Loucy (cell line): Measurements from ENCODE around the gene MELK.

Experiments
- H2AFZ ChIP-seq: fragments of 200-600 bp; sonication (generic); 2 replicates; pipeline ENCODE4 v1.6.0; 2016; ENCODE audit warnings: antibody characterized with exemption, mild to moderate bottlenecking, low read length, moderate library complexity
- H3F3A ChIP-seq: fragments of 200-600 bp; 2 replicates; pipeline ENCODE4 v1.6.0; 2016; ENCODE audit warnings: antibody characterized with exemption, low read depth, mild to moderate bottlenecking
- H3K27me3 ChIP-seq: fragments of 200-600 bp; sonication (generic); 2 replicates; pipeline ENCODE4 v1.6.1; 2014; ENCODE audit warnings: low read length, mild to moderate bottlenecking; ENCODE audit not compliant: insufficient read depth, poor library complexity, severe bottlenecking
- H3K36me3 ChIP-seq: fragments of 200-600 bp; sonication (generic); 2 replicates; pipeline ENCODE4 v1.6.1; 2016; ENCODE audit warnings: low read length; ENCODE audit not compliant: insufficient read depth
- H3K4me1 ChIP-seq: fragments of 200-600 bp; sonication (generic); 2 replicates; pipeline ENCODE4 v1.5.1; 2014; ENCODE audit warnings: low read length, mild to moderate bottlenecking; ENCODE audit not compliant: insufficient read depth, poor library complexity, severe bottlenecking
- H3K4me2 ChIP-seq: fragments of 200-600 bp; sonication (generic); 2 replicates; pipeline ENCODE4 v1.6.0; 2014; ENCODE audit warnings: antibody characterized with exemption, low read length, low read depth, mild to moderate bottlenecking; ENCODE audit not compliant: poor library complexity, severe bottlenecking
- H3K4me3 ChIP-seq: fragments of 200-600 bp; sonication (generic); 2 replicates; pipeline ENCODE4 v1.5.1; 2014; ENCODE audit warnings: low read length, mild to moderate bottlenecking, mixed read lengths; ENCODE audit not compliant: poor library complexity, severe bottlenecking
- H3K79me2 ChIP-seq: fragments of 200-600 bp; sonication (generic); 2 replicates; pipeline ENCODE4 v1.6.1; 2014; ENCODE audit warnings: low read length; ENCODE audit not compliant: insufficient read depth
- H3K9ac ChIP-seq: fragments of 200-600 bp; sonication (generic); 2 replicates; pipeline ENCODE4 v1.6.0; 2014; ENCODE audit warnings: mild to moderate bottlenecking, low read depth, low read length, moderate library complexity; ENCODE audit not compliant: poor library complexity, severe bottlenecking
- H3K9me2 ChIP-seq: fragments of 200-600 bp; sonication (generic); replicated peaks from 2 replicates; pipeline ENCODE4 v1.6.1; 2016; ENCODE audit warnings: low read depth, low read length, mixed read lengths
- H3K9me3 ChIP-seq: fragments of 200-600 bp; sonication (generic); 2 replicates; pipeline ENCODE4 v1.6.1; 2014; ENCODE audit warnings: mild to moderate bottlenecking, antibody characterized with exemption, low read length, low read depth; ENCODE audit not compliant: insufficient read depth
- H4K20me1 ChIP-seq: fragments of 200-600 bp; sonication (generic); 2 replicates; pipeline ENCODE4 v1.6.0; 2014; ENCODE audit warnings: antibody characterized with exemption, low read length, mild to moderate bottlenecking; ENCODE audit not compliant: insufficient read depth, poor library complexity, severe bottlenecking
- EZH2phosphoT487 ChIP-seq: fragments of 200-600 bp; IDR thresholded peaks from 2 replicates; pipeline ENCODE4 v1.6.1; 2018; ENCODE audit warnings: antibody characterized with exemption, mild to moderate bottlenecking, moderate library complexity, borderline replicate concordance
- TF ChIP-seq, protein P1 (sequence below): fragments of 200-600 bp; sonication (generic); conservative IDR thresholded peaks from 2 replicates; pipeline ENCODE4 v1.5.1; 2014; ENCODE audit warnings: mild to moderate bottlenecking, antibody characterized with exemption, low read length

The MELK gene

DNA sequence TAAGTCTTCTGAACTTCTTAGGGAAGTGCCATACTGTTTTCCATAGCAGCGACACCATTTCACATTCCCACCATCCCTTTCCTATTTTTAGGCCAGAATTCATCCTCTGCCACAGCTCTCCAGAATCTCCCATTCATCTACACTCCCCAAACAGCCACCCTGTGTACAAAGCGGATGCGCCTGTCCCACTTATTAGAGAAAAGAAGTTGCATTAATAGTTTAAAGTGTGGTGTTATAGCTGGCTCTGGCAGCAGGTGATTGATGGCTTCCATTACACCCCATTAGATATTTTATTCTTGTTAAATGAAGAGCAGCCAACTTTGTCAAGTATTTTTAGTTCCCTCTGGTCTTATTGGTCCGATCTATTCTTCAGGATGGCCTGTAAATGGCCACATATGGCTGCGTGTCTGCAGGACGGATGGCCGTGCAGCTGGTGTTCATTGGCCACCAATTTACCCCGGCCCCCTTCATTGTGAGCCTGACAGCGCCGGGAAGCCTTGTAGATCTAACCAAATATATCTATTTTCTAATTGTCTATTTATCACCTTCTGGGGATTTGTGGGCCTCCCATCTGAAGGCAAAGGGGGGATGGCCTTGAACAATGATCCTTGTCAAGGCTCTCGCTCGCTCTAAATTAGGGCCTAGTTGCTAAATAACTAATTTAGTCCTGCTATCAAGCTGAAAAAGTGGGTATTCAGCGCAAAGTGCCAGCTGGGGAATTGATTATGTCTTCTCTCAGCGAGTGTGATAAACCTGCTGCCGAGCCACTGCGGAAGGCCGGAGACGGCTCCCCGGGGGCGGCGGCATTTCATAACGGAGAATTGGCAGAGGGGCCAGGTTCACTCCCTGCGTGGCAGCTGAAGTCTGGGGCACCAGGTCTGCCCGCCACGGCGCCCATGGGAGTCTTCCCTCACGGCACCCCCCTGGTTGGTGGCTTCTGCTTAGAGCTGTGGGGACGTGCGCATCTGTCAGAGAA is 141.1 kb downstream of the MELK start:
- H3K27me3 ChIP-seq = no peaks in the 10 kb centered on the region
- H3K4me3 ChIP-seq = no peak overlapping the region
- TF ChIP-seq, protein P1, sequence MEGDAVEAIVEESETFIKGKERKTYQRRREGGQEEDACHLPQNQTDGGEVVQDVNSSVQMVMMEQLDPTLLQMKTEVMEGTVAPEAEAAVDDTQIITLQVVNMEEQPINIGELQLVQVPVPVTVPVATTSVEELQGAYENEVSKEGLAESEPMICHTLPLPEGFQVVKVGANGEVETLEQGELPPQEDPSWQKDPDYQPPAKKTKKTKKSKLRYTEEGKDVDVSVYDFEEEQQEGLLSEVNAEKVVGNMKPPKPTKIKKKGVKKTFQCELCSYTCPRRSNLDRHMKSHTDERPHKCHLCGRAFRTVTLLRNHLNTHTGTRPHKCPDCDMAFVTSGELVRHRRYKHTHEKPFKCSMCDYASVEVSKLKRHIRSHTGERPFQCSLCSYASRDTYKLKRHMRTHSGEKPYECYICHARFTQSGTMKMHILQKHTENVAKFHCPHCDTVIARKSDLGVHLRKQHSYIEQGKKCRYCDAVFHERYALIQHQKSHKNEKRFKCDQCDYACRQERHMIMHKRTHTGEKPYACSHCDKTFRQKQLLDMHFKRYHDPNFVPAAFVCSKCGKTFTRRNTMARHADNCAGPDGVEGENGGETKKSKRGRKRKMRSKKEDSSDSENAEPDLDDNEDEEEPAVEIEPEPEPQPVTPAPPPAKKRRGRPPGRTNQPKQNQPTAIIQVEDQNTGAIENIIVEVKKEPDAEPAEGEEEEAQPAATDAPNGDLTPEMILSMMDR = no peak
- TF ChIP-seq EZH2phosphoT487 = no peak

DNA sequence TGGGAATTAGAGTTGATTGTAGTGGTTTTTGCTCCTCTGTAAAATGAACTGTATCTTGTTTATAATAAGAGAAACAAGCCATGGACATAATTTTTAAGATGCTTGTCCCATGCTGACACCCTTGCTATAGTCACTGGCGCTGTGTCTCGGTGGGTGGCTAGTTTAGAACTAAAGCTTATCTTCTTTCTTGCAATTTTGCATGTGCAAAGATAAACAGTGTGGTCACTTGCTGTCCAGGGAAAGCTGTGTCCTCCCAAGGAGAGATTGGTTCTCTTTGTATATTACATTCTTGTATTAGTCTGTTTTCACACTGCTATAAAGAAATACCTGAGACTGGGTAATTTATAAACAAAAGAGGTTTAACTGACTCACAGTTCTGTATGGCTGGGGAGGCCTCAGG is 143.8 kb downstream of the MELK start:
- no peaks in the 10 kb centered on the region for H3K9me3 ChIP-seq

More for the DNA sequence above, 141.1 kb downstream of the MELK start:
- Histone ChIP-seq H3F3A (no peaks in the 10 kb centered on the region), H3K36me3 (no peaks in the 10 kb centered on the region), H3K9me2 (no peaks in the 10 kb centered on the region), H3K9me3 (no peaks in the 10 kb centered on the region), H3K9ac (no peak overlapping the region), H4K20me1 (no peaks in the 10 kb centered on the region), H2AFZ (no peak overlapping the region), H3K79me2 (no peaks in the 10 kb centered on the region), H3K4me2 (no peak overlapping the region), H3K4me1 (no peaks in the 10 kb centered on the region)

DNA sequence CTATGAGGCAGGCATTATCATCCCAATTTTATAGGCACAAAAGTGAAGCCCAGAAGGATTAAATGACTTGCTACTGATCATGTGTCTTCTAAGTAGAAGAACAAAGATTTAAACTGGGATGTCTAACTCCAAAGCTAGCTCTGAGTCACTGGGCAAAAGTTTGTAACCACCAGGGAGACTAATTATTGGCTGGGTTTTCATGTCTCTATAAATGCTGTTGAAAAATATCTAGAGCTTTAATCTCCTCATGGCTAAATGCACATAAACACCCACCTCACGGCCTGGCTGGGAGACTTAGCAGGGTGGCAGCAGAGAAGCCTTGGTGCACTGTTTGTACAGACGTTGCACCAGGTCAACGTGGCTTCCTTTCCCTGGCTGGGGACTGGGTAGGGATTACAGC is 144.6 kb downstream of the MELK start:
- Histone ChIP-seq H3K79me2 (no peaks in the 10 kb centered on the region), H3K9me3 (no peaks in the 10 kb centered on the region), H3K9me2 (no peaks in the 10 kb centered on the region), H2AFZ (no peak overlapping the region), H4K20me1 (no peaks in the 10 kb centered on the region), H3K4me2 (no peak overlapping the region), H3K36me3 (no peaks in the 10 kb centered on the region), H3K4me3 (no peak overlapping the region), H3K9ac (no peak overlapping the region), H3K4me1 (no peaks in the 10 kb centered on the region), H3K27me3 (no peaks in the 10 kb centered on the region), H3F3A (no peaks in the 10 kb centered on the region)
- TF ChIP-seq, protein P1 = no peak
- no peak for TF ChIP-seq EZH2phosphoT487

More for the DNA sequence above, 143.8 kb downstream of the MELK start:
- Histone ChIP-seq H3K9me2 (no peaks in the 10 kb centered on the region), H3K4me2 (no peak overlapping the region), H3K4me3 (no peak overlapping the region), H3K9ac (no peak overlapping the region), H3K36me3 (no peaks in the 10 kb centered on the region), H4K20me1 (no peaks in the 10 kb centered on the region), H3F3A (no peaks in the 10 kb centered on the region), H2AFZ (no peak overlapping the region), H3K27me3 (no peaks in the 10 kb centered on the region), H3K4me1 (no peaks in the 10 kb centered on the region), H3K79me2 (no peaks in the 10 kb centered on the region)
- TF ChIP-seq EZH2phosphoT487 = no peak
- TF ChIP-seq, protein P1 = no peak
